HT1080 (cell line): ENCODE results near the gene HELLS. TPM values are rescaled to one million over a fixed set of nuclear protein-coding genes. Genes with fewer than 3 reads are reported as not detected.
A peak's percentile ranks its signal among the peaks of the same experiment; 100 is the strongest.
"Not testable (repeated sequence)": the region's sequence is repeated elsewhere in the genome, so short reads cannot be mapped to it uniquely, and the experiment has no call there.

ENCODE experiments used
- DNase-seq: peaks from one replicate; pipeline ENCODE4 v3.0.0-alpha.2; 2015; ENCODE audit warnings: low read depth
- total RNA-seq: library from RNA; depleted of rRNA; stranded (reverse); fragments of >200 nt; shearing (Covaris generic); gene quantifications from 2 replicates; pipeline ENCODE4 v1.2.3, GENCODE V29; 2014

HELLS gene
- total RNA-seq, 1 experiment from 2014 or later: 108 TPM

- no peak for DNase-seq
Measured at GRCh38 chr10:94602729-94603515, 57.3 kb downstream of the HELLS start.

GRCh38 chr10:94607111-94607510 lies 61.5 kb downstream of the HELLS start:
- no peak for DNase-seq

DNA sequence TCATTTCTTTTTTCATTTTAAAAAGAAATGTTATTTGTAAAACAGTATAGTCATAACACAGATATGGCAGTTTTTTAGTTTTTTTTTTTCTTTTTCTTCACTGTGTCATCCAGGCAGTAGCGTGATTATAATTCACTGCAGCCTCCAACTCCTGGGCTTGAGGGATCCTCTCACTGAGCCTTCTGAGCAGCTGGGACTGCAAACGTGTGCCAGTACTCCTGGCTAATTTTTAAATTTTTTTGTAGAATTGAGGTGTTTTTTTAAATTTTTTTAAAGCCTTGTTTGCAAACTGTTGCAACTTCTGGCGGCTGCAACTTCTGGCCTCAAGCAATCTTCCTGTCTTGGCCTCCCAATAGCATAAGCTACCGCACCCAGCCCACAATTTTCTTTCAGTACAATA lies 63.0 kb downstream of the HELLS start:
- no peak for DNase-seq

- DNase-seq: no peak
Measured at GRCh38 chr10:94614558-94614957, 69.0 kb downstream of the HELLS start.

DNA sequence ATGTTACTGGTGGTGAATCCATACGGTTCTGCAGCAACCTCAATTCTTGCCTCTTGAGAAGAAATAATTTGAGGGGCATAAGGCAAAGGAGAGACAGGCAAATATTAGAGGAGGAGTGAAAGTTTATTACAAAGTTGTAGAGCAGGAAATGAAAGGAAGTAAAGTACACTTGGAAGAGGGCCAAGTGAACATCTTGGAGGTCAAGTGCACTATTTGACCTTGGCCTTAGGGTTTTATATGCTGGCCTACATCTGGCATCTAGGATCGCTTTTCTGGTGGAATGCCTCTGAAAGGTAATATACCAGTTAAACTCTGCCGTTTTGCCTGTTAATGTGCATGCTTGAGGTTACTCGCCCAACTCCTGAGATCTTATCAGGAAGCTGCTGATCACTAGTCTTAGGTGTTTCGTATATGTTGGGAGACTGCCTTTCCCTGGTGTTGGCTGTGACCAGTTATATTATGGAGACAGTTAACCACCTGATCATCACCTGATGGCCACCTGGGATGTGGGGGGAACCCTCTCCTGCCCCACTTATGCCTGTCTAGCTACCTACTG lies 71.9 kb downstream of the HELLS start:
- no peak for DNase-seq

DNA sequence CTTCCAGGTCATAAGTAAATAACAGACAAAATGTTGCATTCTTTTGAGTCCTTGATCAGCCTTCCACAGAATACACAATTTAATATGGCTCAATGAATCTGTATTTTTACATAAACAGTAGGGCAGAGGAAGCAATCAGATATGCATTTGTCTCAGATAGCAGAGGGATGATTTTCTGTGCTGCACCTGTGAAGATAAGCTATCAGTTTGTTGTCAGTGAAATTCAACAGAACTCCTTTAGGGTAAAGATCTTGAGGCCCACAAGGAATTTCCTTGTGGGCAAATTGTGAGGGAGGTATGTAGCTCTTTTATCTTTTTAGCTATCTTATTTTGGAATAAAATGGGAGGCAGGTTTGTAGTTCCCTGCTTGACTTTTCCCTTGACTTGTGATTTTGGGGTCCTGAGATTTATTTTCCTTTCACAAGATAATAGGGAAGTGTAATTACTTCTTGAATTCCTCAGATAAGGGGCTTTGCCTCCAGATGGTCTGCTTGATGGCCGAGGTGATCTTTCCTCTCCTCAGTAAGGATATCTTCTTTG lies 77.1 kb downstream of the HELLS start:
- DNase-seq: no peak

GRCh38 chr10:94623572-94623971 lies 78.0 kb downstream of the HELLS start:
- peak; percentile 15 for DNase-seq

GRCh38 chr10:94626476-94626875 lies 80.9 kb downstream of the HELLS start:
- no peak for DNase-seq

GRCh38 chr10:94627511-94627910 lies 81.9 kb downstream of the HELLS start:
- DNase-seq: no peak

- no peak for DNase-seq
Measured at GRCh38 chr10:94630017-94630688, 84.6 kb downstream of the HELLS start.

- DNase-seq: no peak
Measured at GRCh38 chr10:94631077-94631875, 85.7 kb downstream of the HELLS start.

DNA sequence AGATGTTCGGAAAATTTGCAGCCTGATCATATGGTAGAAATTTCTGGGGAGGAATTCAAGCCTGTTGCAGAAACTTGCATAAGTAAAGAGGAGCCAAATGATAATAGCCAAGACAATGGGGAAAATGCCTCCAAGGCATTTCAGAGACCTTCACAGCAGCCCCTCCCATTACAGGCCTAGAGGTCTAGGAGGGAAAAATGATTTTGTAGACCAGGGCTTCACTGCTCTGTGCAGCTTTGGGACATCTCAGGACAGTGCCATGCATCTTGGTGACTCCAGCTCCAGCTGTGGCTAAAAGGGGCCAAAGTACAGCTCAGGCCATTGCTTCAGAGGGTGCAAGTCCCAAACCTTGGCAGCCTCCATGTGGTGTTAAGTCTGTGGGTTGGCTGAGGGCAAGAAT lies 87.4 kb downstream of the HELLS start:
- no peak for DNase-seq

DNA sequence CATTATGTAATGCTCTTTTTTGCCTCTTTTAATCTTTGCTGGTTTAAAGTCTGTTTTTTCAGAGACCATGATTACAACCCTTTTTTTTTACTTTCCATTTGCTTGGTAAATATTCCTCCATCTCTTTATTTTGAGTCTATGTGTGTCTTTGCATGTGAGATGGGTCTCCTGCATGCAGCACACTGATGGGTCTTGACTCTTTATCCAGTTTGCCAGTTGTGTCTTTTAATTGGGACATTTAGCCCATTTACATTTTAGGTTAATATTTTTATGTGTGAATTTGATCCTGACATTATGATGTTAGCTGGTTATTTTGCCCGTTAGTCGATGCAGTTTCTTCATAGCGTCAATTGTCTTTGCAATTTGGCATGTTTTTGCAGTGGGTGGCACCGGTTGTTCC lies 92.5 kb downstream of the HELLS start:
- not testable (repeated sequence) for DNase-seq

- DNase-seq: no peak
Measured at GRCh38 chr10:94639902-94640301, 94.3 kb downstream of the HELLS start.

GRCh38 chr10:94640562-94640961 lies 95.0 kb downstream of the HELLS start:
- no peak for DNase-seq

DNA sequence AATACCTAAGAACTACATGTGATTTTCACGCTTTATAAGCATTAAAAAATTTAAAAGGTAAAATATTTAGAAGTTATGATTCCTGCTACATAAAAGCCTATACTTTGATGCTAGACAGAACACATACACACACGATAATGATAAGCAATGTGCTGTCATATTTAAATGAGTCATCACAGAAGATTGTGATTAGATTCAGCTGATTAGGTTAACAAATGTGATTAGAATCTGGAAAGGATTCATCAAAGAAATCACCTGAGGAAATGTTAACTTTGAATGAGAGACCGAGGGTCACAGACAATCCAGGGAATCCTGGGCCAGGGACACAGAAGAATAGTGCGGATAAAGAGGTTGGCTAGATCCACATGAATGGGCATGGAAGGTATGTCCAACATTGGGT lies 95.9 kb downstream of the HELLS start:
- no peak for DNase-seq

- DNase-seq: no peak
Measured at GRCh38 chr10:94644352-94644751, 98.8 kb downstream of the HELLS start.

- no peak for DNase-seq
Measured at GRCh38 chr10:94645285-94645684, 99.7 kb downstream of the HELLS start.
